ENCODE data around the gene TXNRD2.

DNA sequence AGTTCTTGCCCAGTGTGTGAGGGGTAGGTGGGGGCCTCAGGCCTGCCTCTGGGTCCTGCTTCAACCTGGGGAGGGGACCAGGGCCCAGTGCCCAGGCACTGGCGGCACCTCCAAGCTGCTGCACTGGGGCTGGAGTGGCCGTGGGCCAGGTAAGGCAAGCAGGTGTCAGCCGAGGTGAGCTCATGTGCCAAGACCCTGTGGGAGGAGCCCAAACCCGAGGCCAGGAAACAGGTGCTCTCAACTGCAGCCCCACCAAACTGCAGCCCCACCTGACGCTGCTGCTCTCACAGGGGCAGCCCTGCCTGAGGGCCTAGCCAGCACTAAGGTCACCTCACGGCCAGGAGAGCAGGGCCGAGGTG, 68.9 kb downstream of the TXNRD2 start:
- TF ChIP-seq, protein P1, sequence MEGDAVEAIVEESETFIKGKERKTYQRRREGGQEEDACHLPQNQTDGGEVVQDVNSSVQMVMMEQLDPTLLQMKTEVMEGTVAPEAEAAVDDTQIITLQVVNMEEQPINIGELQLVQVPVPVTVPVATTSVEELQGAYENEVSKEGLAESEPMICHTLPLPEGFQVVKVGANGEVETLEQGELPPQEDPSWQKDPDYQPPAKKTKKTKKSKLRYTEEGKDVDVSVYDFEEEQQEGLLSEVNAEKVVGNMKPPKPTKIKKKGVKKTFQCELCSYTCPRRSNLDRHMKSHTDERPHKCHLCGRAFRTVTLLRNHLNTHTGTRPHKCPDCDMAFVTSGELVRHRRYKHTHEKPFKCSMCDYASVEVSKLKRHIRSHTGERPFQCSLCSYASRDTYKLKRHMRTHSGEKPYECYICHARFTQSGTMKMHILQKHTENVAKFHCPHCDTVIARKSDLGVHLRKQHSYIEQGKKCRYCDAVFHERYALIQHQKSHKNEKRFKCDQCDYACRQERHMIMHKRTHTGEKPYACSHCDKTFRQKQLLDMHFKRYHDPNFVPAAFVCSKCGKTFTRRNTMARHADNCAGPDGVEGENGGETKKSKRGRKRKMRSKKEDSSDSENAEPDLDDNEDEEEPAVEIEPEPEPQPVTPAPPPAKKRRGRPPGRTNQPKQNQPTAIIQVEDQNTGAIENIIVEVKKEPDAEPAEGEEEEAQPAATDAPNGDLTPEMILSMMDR (IDR thresholded peaks at IDR 0.05; ENCODE audit: borderline replicate concordance, extremely low read depth, low read length, poor library complexity, severe bottlenecking), result no peak
- TF ChIP-seq EZH2 (IDR thresholded peaks at IDR 0.05; ENCODE audit: borderline replicate concordance, low read depth, low read length, severe bottlenecking), result no peak
